Activated CD4-positive, alpha-beta memory T cell treated with anti-CD3 and anti-CD28 coated beads for 36 hours (primary cell): Measurements from ENCODE around the gene NEMP1. TPM values are rescaled to one million over a fixed set of nuclear protein-coding genes. Genes with fewer than 3 reads are reported as not detected.
"Not testable (repeated sequence)": the region's sequence is repeated elsewhere in the genome, so short reads cannot be mapped to it uniquely, and the experiment has no call there.

ENCODE experiments used
- CTCF ChIA-PET: fragments of 350-600 bp; sonication (Branson Sonifier 250); formaldehyde crosslinking; loops from one replicate; lab custom pipeline; 2021; ENCODE audit warnings: antibody characterized with exemption, inconsistent platforms; lab: Charles Lee
- POLR2A ChIA-PET: fragments of 350-600 bp; sonication (Branson Sonifier 250); formaldehyde crosslinking; loops from one replicate; lab custom pipeline; 2021; ENCODE audit warnings: antibody characterized with exemption; lab: Charles Lee
- DNase-seq: peaks from one replicate; pipeline ENCODE4 v3.0.0-alpha.2; 2020
- H3K27ac Mint-ChIP-seq: one replicate; pipeline ENCODE4 v1.8.0; 2021; ENCODE audit warnings: mixed read lengths
- H3K27me3 Mint-ChIP-seq: one replicate; pipeline ENCODE4 v1.8.0; 2021; ENCODE audit warnings: mixed read lengths
- H3K36me3 Mint-ChIP-seq: one replicate; pipeline ENCODE4 v1.8.0; 2021; ENCODE audit warnings: mixed read lengths
- H3K4me1 Mint-ChIP-seq: one replicate; pipeline ENCODE4 v1.8.0; 2021; ENCODE audit warnings: low read depth, mixed read lengths
- H3K4me3 Mint-ChIP-seq: one replicate; pipeline ENCODE4 v1.8.0; 2021; ENCODE audit warnings: mild to moderate bottlenecking, mixed read lengths
- H3K9me3 Mint-ChIP-seq: one replicate; pipeline ENCODE4 v1.8.0; 2021; ENCODE audit warnings: mixed read lengths
- intact Hi-C: fragments of 100-400 bp; cut with micrococcal nuclease; formaldehyde crosslinking; loops from one replicate; pipeline ENCODE4 v1.15.1; 2023
- total RNA-seq, 2 experiments: library from RNA; stranded (reverse); gene quantifications; one replicate each; pipeline ENCODE4 v1.2.3, GENCODE V29; 2021

Gene NEMP1
- total RNA-seq, 2 experiments from 2014 or later: 70.6 to 73.5 TPM

DNA sequence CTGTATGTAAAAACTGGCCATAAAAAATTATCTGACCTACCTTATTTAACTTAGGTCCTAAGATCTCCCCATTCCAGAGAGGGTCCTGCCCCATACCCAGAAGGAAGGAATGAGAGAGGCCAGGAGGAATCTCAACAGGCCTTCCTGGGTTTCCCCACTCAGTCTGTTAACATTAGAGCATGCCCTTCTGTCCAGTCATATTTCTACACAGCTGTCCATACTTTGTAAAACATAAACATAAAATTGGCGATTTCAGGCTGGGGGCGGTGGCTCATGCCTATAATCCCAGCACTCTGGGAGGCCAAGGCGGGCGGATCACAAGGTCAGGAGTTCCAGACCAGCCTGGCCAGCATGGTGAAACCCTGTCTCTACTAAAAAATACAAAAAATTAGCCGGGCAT lies 56.3 kb downstream of the NEMP1 start:
- H3K4me3 Mint-ChIP-seq, intact Hi-C loops, H3K9me3 Mint-ChIP-seq, DNase-seq, H3K27ac Mint-ChIP-seq, POLR2A ChIA-PET, H3K27me3 Mint-ChIP-seq, H3K36me3 Mint-ChIP-seq, CTCF ChIA-PET: not testable (repeated sequence)
- H3K4me1 Mint-ChIP-seq: peaks cover 19% of the 10 kb centered on the region

DNA sequence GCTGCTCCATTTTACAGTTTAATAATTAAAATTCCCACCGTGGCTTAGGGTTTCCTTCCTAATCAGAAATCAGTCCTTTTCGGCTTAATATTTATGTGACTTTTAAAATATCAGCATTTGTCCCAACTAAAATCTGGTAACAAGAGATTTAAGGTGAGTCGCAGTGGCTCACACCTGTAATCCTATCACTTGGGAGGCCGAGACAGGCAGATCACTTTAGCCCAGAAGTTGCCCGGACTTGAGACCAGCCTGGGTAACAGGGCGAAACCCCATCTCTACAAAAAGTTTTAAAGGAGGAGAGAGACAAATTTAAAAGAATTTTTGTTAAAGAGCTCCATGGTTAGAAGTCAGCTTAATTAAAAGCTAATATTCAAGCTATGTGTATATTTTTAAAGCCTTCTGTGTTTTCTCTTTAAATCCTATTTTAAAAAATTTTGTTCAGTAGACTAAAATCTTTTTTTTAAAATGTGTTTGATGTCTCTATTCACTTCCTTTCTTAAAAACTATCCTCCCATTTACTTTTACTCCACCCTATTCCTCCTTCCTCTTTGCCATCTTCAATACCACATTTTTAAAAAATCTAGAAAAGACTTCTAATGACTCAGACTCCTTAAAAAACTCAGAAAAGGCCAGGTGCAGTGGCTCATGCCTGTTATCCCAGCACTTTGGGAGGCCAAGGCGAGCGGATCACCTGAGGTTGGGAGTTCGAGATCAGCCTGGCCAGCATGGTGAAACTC lies 58.4 kb downstream of the NEMP1 start:
- intact Hi-C loops: no loop called here

DNA sequence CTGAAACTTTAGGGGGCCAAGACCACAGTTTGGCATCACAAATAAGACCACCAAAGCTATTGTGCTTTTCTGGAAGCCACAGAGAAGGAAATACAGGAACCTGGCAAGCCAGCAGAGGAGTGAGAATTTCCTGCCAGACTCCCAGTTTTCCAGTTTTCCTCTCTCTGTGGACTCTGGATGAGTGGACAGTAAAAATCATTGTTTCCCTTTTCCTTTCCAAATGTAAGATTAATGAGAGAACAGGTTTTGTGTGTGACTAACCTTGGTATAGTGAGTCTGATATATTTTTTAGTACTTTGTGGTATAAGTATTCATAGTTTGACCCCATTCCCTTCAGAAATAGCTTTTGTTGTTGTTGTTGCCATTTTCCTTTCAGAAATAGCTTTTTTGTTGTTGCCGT lies 59.7 kb downstream of the NEMP1 start:
- Mint-ChIP-seq H3K27ac (no peak overlapping the region), H3K27me3 (peaks cover under 1% of the 10 kb centered on the region), H3K36me3 (no peaks in the 10 kb centered on the region), H3K4me1 (peaks cover 7% of the 10 kb centered on the region), H3K4me3 (no peak overlapping the region), H3K9me3 (no peaks in the 10 kb centered on the region)
- POLR2A ChIA-PET: no interaction called here
- intact Hi-C loops: no loop called here
- CTCF ChIA-PET: interaction anchor here (0.9 to 3.4 kb wide), 7 partner anchors 11 to 106 kb away, joined by 4 to 19 read pairs (median 8); partner anchors contain the start of gene ZBTB39
- DNase-seq: no peak

More for the DNA sequence above, 58.4 kb downstream of the NEMP1 start:
- no peak overlapping the region for H3K4me3 Mint-ChIP-seq
- no peak overlapping the region for H3K27ac Mint-ChIP-seq
- ChIA-PET CTCF (interaction anchor here (1.1 to 2.6 kb wide), 5 partner anchors 13 to 163 kb away, joined by 3 to 19 read pairs (median 5); partner anchors contain the start of gene ZBTB39), POLR2A (interaction anchor here (0.6 kb wide), 1 partner anchor 947 kb away, joined by 3 read pairs; no protein-coding TSS in a partner anchor)
- no peaks in the 10 kb centered on the region for H3K9me3 Mint-ChIP-seq
- H3K36me3 Mint-ChIP-seq: no peaks in the 10 kb centered on the region
- no peak for DNase-seq
- H3K27me3 Mint-ChIP-seq: no peaks in the 10 kb centered on the region
- peaks cover 7% of the 10 kb centered on the region for H3K4me1 Mint-ChIP-seq

DNA sequence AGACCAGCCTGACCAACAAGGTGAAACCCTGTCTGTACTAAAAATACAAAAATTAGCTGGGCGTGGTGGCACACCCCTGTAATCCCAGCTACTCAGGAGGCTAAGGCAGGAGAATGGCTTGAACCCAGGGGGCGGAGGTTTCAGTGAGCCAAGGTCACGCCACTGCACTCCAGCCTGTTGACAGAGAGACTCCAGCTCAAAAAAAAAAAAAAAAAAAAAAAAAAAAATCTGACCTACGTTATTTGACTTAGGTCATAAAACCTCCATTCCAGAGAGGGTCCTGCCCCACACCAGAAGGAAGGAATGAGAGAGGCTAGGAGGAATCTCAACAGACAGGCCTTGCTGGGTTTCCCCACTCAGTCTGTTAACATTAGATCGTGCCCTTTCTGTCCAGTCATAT lies 60.2 kb downstream of the NEMP1 start:
- H3K4me3 Mint-ChIP-seq, H3K27me3 Mint-ChIP-seq, intact Hi-C loops, H3K36me3 Mint-ChIP-seq, DNase-seq, H3K27ac Mint-ChIP-seq, POLR2A ChIA-PET, H3K9me3 Mint-ChIP-seq, H3K4me1 Mint-ChIP-seq: not testable (repeated sequence)
- CTCF ChIA-PET: interaction anchor here (0.6 to 3.4 kb wide), 6 partner anchors 11 to 156 kb away, joined by 3 to 19 read pairs (median 6); partner anchors contain the start of gene ZBTB39

DNA sequence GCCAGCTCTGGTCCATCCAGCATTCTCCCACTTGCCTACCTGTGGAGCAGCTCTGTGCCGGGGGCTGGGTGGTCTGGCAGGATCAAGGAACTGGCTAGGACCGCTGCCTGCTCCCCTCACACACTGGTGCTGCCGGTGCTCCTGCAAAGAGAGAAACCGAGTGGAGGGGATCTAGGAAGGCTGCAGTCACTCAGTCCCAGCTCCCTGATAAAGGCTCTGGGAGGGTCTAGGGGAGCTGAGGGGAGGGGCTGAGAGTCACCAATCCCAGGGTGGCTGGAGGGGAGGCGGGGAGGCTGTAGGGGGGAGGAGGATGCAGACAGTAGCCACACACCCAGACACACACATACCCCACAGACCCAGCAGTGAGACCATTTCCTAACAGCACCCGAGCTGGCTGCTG lies 62.2 kb downstream of the NEMP1 start, which contains the start of gene TAC3:
TSS of gene TAC3 (minus strand) at position 182 of the 400 bp plus-strand sequence. CDS start 732 bp downstream, outside the sequence.
- DNase-seq: no peak
- POLR2A ChIA-PET: interaction anchor here (1.2 kb wide), 2 partner anchors 11 to 30 kb away, joined by 3 to 4 read pairs; no protein-coding TSS in a partner anchor
- Mint-ChIP-seq H3K9me3 (no peaks in the 10 kb centered on the region), H3K27ac (no peak within 1 kb of the TSS), H3K36me3 (no peaks in the 10 kb centered on the region), H3K4me1 (peaks cover 25% of the 10 kb centered on the region), H3K4me3 (no peak within 1 kb of the TSS), H3K27me3 (peaks cover 4% of the 10 kb centered on the region)
- intact Hi-C loops: no loop called here
- CTCF ChIA-PET: interaction anchor here (1.1 to 3.4 kb wide), 4 partner anchors 11 to 96 kb away, joined by 3 to 18 read pairs (median 4); no protein-coding TSS in a partner anchor

DNA sequence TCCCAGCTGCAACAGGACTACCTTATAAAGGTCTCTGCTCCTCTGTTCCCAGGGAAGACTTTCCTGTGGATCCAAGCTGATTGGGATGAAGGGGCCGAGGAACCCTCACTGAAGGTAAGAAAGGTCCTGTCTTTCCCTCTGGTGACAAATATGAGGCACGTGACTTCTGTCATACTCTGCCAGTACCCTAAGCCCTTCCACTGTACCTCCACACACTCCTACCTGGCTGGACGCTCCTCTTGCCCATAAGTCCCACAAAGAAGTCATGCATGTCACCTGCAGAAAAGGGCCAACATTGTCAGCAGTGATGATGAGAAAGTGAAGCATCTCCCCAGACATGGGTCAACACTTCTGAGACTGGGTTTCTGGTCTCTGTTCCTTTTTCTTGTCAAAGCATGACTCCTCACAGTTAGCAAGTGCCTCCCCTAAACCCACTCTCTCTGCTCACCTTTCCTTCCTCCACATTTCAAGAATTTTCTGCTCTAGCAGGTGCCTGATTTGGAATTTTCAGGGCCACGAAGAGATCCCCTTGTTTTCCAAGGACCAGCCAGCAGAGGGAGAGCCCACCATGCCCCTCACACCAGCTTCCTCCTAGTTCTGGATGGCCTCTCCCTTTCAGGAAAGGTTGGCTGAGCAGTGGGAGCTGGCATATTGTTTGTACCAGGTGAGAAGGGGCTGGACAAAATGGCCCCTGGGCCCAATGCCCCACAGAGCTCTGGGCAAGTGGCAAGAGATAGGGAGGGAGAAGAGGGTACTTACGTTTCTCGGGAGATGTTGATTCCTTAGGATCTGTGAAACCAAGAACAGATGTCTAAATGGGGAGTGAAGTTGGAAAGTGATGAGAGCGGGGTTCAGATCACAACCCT lies 65.8 kb downstream of the NEMP1 start:
- Mint-ChIP-seq H3K4me3 (no peak overlapping the region), H3K9me3 (no peaks in the 10 kb centered on the region), H3K4me1 (peaks cover 37% of the 10 kb centered on the region), H3K27me3 (peaks cover 4% of the 10 kb centered on the region), H3K27ac (no peak overlapping the region), H3K36me3 (no peaks in the 10 kb centered on the region)
- no peak for DNase-seq
- intact Hi-C loops: no loop called here
- CTCF ChIA-PET: interaction anchor here (1.0 to 2.9 kb wide), 5 partner anchors 12 to 111 kb away, joined by 3 to 28 read pairs (median 4); no protein-coding TSS in a partner anchor
- POLR2A ChIA-PET: no interaction called here

DNA sequence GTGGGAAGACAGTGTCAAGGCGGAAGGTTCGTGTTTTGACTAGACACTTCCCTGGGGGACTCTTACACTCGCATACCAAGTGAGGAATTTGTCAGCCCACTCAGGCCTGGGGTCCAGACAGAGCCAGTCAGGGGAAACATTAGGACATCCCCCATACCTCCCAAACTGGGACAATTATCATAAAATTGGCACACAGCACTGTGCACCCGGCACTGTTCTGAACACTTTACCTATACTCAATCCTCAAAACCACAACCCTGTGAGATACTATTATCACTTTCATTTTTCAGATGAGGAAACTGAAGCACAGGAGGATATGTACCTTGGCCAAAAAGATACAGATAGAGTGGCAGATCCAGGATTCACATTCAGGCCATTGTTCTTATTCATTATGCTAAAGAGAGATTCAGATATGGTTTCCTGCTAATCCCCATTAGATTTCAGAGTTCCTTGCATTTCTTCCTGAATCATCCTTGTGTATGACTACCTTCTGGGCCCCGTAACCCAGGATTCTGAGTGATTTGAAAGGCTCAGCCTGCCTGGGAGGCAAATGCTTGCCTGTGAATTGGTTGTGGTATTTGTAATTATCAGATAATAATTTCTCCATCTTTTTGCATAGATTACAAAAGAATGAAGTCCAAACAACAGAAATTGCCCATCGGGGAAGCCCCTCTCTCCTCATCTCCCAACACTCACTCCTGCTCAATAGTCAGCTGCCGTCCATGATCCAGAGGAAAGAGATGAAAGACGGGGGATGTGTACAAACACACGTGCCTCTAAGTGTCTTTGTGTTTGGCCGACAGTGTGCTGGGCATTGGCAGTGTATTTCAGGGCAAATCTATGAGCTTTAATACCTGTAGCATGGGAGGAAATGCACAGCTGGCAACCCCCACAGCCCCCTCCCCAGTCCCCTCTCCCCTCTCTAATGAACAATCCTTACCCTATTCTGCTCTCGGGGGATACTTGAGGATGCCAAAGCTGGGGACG lies 66.9 kb downstream of the NEMP1 start:
- Mint-ChIP-seq H3K27ac (peak overlapping the region; percentile 53), H3K9me3 (no peaks in the 10 kb centered on the region), H3K36me3 (no peaks in the 10 kb centered on the region), H3K4me1 (peaks cover 46% of the 10 kb centered on the region), H3K4me3 (peak overlapping the region; percentile 18), H3K27me3 (peaks cover 4% of the 10 kb centered on the region)
- CTCF ChIA-PET: interaction anchor here (0.8 to 13.7 kb wide), 13 partner anchors 10 to 161 kb away, joined by 3 to 206 read pairs (median 4); partner anchors contain the start of gene STAT6
- intact Hi-C loops: no loop called here
- POLR2A ChIA-PET: interaction anchor here (1.7 kb wide), 1 partner anchor 100 kb away, joined by 5 read pairs; no protein-coding TSS in a partner anchor
- DNase-seq: peak; percentile 49

DNA sequence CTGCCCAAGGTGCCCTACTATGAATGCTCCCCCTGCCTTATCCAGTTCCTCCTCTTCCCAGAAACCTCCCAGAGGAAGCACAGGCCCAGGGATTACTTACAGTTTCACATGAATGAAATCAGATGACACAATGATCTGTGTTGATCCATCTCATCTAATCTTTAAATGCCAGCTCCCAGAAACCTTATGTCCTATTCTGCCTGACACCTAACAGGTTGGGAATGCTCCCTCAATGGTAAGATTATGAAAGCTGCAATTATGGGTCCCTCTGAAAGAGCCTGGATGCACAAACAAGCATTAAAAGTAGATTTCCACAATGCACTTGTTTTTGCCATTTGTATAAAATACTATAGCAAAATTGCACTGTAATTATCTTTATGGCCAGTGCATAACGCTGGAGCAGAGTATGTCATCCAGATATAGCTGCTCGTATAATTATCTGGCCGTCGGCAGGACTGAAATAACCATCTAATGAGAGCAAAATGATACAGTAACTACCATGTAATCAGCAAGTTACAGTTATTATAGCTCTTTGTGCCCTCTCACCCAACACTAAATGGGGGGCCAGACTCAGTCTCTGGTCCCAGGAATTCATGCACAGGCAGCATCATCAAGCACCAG lies 67.9 kb downstream of the NEMP1 start:
- H3K36me3 Mint-ChIP-seq: no peaks in the 10 kb centered on the region
- CTCF ChIA-PET: interaction anchor here (0.8 to 13.7 kb wide), 14 partner anchors 10 to 162 kb away, joined by 3 to 206 read pairs (median 4); partner anchors contain the start of gene STAT6
- no peaks in the 10 kb centered on the region for H3K9me3 Mint-ChIP-seq
- peaks cover 4% of the 10 kb centered on the region for H3K27me3 Mint-ChIP-seq
- H3K4me3 Mint-ChIP-seq: no peak overlapping the region
- intact Hi-C loops: no loop called here
- POLR2A ChIA-PET: interaction anchor here (0.5 to 1.7 kb wide), 3 partner anchors 52 to 101 kb away, joined by 3 to 5 read pairs (median 5); partner anchors contain the start of gene STAT6
- no peak overlapping the region for H3K27ac Mint-ChIP-seq
- no peak for DNase-seq
- H3K4me1 Mint-ChIP-seq: peaks cover 49% of the 10 kb centered on the region

DNA sequence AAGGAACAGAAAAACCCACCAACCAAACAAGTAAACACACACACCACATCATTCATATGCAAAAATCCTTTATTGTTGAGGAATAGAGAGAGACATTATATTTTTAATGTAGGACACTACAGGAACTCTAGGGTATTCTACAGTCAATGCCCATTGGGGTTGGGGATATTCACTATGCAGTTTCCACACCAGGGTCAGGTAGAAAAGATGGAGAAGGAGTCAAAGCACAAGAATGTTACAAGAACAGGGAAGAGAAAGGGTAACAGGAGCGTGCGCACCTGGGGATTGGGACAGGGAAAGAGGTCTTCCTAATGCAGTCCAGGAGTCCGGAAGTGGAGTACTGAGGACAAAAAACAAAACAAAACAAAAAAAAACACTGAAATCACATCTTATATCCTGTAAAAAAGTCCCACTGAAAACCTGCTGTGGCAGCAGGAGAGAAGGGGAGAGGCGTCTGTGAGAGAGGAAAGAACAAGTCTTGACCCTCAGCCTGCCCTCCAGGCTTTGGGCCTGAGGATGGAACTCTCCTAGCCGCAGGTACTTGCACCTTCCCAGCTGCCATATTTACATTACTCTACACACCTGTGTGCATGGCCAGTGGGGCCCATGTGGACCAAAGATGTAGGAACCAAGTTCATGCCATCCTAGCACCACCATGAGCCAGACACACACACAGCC lies 68.5 kb downstream of the NEMP1 start:
- POLR2A ChIA-PET: interaction anchor here (0.7 to 1.7 kb wide), 2 partner anchors 101 to 102 kb away, joined by 5 read pairs; partner anchors contain the start of gene STAT6

More for the DNA sequence above, 68.5 kb downstream of the NEMP1 start:
- CTCF ChIA-PET: interaction anchor here (0.9 to 13.7 kb wide), 8 partner anchors 9 to 102 kb away, joined by 3 to 206 read pairs (median 5); partner anchors contain the start of gene STAT6
- peaks cover 4% of the 10 kb centered on the region for H3K27me3 Mint-ChIP-seq
- peaks cover 56% of the 10 kb centered on the region for H3K4me1 Mint-ChIP-seq
- H3K27ac Mint-ChIP-seq: no peak overlapping the region
- intact Hi-C loops: loop anchor here (2.0 kb wide), 2 partner anchors 157 to 173 kb away; no protein-coding TSS in a partner anchor
- H3K4me3 Mint-ChIP-seq: no peak overlapping the region
- DNase-seq: no peak
- H3K9me3 Mint-ChIP-seq: no peaks in the 10 kb centered on the region
- H3K36me3 Mint-ChIP-seq: no peaks in the 10 kb centered on the region
